AG10803 (cell line): Measurements from ENCODE around the gene PRKAG2.

Source experiments
- DNase-seq: peaks from one replicate; pipeline ENCODE4 v3.0.0; 2010; ENCODE audit warnings: low read depth
- H3K4me3 ChIP-seq: 2 replicates; pipeline ENCODE4 v1.5.1; 2011; ENCODE audit warnings: mild to moderate bottlenecking, low read length, control low read depth
- TF ChIP-seq, protein P1 (sequence below): conservative IDR thresholded peaks from 2 replicates; pipeline ENCODE4 v1.5.1; 2011; ENCODE audit warnings: mild to moderate bottlenecking, low read length, control low read depth, inconsistent platforms

The PRKAG2 gene

DNA sequence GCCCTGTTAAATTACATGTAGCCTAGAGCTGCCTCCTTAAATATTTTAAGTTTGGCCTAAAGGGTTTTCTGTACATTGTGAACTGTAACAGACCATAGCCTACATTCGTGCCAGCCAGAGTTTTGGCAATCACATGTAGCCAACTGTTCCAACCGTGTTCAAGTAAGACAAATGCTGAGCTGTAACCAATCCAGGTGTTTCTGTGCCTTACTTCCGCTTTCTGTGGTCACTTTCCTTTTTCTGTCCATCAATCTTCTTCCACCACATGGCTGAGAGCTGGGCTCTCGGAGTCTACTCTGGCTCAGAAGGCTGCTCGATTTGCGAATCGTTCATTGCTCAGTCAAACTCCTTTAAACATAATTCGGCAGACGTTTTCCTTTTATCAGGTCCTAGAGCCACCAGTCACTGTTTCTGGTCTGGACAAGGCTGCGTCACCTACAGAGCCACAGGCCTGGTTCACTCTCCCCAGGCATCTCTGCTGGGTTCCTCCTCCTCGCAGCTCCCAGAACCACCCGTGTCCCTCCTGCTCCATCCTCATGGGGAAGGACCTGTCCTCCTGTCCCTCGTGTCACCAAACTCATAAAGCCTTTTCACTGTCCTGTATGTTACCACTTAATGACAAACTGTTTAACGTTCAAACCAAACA, 199.2 kb downstream of the PRKAG2 start:
- TF ChIP-seq, protein P1, sequence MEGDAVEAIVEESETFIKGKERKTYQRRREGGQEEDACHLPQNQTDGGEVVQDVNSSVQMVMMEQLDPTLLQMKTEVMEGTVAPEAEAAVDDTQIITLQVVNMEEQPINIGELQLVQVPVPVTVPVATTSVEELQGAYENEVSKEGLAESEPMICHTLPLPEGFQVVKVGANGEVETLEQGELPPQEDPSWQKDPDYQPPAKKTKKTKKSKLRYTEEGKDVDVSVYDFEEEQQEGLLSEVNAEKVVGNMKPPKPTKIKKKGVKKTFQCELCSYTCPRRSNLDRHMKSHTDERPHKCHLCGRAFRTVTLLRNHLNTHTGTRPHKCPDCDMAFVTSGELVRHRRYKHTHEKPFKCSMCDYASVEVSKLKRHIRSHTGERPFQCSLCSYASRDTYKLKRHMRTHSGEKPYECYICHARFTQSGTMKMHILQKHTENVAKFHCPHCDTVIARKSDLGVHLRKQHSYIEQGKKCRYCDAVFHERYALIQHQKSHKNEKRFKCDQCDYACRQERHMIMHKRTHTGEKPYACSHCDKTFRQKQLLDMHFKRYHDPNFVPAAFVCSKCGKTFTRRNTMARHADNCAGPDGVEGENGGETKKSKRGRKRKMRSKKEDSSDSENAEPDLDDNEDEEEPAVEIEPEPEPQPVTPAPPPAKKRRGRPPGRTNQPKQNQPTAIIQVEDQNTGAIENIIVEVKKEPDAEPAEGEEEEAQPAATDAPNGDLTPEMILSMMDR, result no peak
- H3K4me3 ChIP-seq, result no peak overlapping the region
- no peak for DNase-seq

DNA sequence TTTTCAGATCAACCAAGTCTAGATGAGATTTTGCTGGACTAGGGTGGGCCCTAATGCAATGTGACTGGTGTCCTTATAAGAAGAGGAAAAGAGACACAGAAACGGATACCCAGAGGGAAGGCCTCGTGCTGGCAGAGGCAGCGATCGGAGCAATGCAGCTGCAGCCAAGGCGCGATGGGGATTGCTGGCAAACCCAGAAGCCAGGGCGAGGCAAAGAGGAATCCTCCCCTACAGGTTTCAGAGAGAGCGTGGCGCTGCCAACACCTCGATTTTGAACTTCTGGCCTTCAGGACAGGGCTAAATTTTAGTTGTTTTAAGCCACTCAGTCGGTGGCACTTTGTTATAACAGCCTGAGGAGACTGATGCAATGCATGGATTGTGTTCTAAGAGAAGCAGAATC, 200.2 kb downstream of the PRKAG2 start:
- TF ChIP-seq, protein P1, result no peak
- no peak for DNase-seq
- no peak overlapping the region for H3K4me3 ChIP-seq

DNA sequence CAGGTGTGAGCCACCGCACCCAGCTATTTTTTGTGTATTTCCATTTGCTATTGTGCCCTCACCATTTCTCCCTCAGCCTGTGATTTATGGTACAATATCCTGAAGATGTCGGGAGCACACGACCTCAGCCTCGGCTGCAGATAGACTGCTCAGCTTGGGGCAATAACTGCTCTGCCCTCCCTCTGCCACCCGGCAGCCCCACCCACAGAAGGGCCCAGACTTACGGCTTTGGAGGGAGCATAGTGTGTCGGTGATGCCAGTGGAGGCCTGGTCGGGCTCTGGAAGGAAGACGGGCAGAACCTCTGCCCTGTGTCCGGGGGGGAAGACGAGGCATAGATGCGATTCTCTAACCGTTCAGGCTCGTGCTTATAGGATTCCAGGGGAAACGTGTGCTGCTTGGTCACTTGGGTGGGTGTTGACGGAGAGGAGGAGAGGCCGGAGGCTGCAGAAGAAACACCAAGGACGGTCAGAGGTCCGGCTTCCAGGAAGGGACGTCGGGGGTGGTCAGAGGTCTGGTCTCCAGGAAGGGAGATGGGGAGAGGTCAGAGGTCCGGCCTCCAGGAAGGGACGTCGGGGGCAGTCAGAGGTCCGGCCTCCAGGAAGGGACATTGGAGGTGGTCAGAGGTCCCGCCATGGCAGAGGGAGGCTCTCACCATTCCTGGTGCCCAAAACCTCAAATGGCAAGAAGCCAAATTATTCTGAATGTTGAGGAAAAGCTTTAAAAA, 201.6 kb downstream of the PRKAG2 start:
- DNase-seq, result no peak
- TF ChIP-seq, protein P1, result no peak

DNA sequence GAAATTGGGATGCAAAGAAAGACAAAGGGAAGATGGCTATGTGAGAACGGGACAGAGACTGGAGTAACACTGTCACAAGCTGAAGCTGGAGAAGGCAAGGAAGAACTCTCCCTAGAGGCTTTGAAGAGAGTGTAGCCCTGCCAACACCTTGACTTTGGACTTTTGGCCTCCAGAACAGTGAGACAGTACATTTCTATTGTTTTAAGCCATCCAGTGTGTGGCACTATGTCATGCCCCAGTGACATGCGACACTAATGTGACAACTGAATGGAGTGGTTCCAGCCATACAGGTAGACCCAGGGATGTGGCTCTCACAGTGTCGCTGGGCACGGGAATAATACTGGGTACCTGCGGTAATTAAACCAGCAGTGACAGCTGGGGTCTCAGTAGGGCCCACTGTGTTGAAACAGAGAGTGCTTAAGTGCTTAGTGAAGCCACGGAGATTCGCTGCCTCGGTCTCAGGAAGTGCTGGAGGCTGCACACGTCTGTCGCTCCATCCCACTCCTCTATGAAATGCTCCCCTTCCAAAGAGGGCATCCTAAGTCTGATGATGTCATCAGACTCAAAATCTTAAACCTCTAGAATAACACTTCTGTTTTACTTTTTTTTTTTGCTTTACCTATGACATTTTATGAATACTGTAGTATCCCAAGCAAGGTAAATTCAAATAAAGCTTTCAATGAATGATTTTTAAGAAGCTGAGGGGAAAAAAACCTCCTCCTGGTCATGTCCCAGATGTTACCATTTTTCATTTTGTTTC, 202.6 kb downstream of the PRKAG2 start:
- TF ChIP-seq, protein P1, result no peak
- no peak for DNase-seq
- no peak overlapping the region for H3K4me3 ChIP-seq

More for the DNA sequence above, 201.6 kb downstream of the PRKAG2 start:
- H3K4me3 ChIP-seq, result no peak overlapping the region

DNA sequence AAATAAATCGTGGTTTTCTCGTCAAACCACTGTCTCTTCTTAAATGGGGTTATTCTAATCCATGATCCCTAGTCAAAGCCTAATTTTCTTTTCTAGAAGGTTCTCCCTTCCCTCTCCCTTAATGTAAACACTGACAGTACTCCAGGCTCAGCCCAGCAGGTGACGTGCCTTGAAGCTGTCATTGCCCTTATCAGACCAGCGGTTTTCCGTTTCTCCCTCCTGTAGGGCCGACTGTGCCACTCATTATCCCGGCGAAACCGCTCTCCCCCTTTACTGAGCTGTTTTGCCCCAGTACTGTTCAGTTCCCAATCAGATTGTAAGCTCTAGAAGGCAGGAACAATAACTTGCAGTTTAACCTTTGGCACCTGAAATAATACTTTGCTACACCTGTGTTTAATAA, 203.7 kb downstream of the PRKAG2 start:
- TF ChIP-seq, protein P1, result no peak
- H3K4me3 ChIP-seq, result no peak overlapping the region
- no peak for DNase-seq

DNA sequence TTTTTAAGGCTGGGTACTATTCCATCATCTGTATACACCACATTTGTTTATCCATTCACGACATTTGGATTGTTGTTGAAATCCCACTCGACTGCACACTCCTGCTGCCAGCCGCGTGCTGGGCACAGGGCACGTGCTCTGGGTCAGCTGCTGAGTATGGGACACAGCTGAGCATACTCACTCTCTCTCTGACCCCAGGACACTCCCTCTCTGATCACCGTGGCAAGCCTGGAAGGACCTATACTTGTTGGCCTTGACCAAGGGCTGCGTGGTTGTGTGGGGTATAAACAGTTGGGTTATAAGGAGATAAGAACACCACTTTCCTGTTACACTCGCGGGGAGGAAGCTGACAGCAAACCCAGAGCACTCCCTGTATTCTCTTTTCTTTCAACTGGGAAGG, 204.2 kb downstream of the PRKAG2 start:
- H3K4me3 ChIP-seq, result no peak overlapping the region
- no peak for DNase-seq
- TF ChIP-seq, protein P1, result no peak
